HG03439 (cell line): ENCODE results near the gene TBC1D1.

ENCODE experiments used
- ATAC-seq: cut with Tn5 transposase; IDR thresholded peaks from one replicate; pipeline ENCODE4 v1.9.1; 2021; ENCODE audit warnings: mild to moderate bottlenecking, moderate library complexity; ENCODE audit not compliant: unreplicated experiment

TBC1D1 gene

DNA sequence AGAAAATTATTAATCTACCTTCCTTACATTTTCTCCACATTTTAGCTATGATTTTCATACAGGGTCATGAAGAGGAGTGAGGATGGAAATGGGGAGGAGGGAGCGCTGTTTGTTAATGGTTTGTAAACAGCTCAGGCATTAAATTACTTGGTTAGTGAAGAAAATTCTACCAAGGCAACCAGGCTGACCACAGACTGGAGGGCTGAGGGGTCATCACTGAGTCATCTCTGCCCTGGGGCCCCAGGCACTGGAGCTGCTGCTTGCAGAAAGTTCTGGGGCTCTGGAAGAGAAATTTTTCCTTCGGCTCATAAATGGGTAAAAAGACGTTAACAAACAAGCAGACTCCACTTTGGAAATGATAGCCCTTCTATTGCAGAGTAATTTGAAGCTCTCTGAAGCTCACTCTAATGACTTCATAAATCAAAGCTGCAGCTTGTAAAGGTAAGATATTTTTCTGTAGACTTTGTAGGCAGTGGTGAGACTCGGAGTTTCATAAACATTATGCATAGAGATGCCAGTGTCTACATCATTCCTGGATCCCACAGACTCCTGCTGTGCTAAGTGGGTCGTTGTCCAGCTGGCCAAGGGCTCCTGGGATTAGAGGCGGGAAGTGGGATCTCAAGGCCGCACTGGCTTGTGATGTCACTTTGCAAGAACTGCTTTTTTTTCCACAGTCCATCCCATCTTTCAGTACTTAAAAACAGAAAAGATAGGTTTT lies 228.9 kb downstream of the TBC1D1 start:
- ATAC-seq = no peak

DNA sequence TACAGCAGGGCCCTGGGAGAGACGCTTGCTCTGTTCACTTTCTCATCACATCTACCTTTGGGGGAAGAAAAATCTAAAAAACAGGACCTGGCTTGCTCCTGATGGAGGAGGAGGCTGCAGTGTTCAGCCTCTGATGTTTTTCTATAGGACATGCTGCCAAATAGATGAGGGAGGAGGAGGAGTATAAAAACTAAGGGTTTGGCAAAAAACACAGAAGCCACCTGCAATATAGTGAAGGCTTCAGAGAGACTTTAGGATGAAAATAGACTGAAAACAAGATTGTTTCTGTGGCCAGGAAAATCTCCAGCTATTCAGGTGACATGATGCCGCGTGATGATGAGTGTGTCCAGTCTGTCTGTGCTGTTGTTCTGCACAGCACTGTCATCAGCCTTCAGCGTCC lies 229.9 kb downstream of the TBC1D1 start:
- ATAC-seq = no peak

DNA sequence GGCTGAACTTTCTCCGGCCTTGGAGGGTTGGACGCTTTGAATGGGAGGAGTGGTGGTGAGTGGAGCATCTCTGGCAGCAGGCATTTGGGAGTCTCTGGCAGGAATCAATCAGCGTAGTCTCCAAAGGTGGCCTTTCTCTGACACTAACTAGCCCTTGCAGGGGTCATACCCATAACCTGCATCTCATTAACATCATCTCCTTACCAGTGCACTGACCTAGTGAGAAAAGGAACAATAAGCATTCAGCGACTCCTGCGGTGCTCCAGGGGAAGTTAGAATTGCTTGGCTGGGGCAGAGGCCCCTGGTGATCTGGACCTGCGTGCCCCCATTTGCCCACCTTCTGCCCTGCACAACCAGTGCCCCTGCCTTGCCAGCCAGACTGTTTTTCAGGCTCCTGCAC lies 231.2 kb downstream of the TBC1D1 start:
- no peak for ATAC-seq

- ATAC-seq = no peak
These were observed 232.7 kb downstream of the TBC1D1 start for GRCh38 chr4:38123555-38123954.

GRCh38 chr4:38124961-38125360 lies 234.1 kb downstream of the TBC1D1 start:
- ATAC-seq = no peak

DNA sequence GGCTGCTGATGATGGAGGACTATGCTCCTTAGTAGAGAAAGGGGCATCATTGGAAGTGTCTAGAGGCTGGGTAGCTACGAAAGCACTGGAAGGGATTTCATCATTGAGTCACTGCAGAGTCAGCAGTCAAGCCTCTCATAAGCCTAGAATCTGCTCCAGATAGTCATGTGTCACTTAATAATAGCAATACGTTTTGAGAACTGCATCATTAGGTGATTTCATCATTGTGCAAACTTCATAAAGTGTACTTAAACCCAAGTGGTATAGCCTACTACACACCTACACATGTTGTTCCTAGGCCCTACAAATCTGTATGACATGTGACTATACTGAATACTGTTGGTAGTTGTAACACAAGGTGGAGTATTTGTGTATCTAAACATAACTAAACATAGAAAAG lies 234.9 kb downstream of the TBC1D1 start:
- no peak for ATAC-seq

GRCh38 chr4:38128478-38129459 lies 237.9 kb downstream of the TBC1D1 start:
- ATAC-seq = peak; percentile 48

DNA sequence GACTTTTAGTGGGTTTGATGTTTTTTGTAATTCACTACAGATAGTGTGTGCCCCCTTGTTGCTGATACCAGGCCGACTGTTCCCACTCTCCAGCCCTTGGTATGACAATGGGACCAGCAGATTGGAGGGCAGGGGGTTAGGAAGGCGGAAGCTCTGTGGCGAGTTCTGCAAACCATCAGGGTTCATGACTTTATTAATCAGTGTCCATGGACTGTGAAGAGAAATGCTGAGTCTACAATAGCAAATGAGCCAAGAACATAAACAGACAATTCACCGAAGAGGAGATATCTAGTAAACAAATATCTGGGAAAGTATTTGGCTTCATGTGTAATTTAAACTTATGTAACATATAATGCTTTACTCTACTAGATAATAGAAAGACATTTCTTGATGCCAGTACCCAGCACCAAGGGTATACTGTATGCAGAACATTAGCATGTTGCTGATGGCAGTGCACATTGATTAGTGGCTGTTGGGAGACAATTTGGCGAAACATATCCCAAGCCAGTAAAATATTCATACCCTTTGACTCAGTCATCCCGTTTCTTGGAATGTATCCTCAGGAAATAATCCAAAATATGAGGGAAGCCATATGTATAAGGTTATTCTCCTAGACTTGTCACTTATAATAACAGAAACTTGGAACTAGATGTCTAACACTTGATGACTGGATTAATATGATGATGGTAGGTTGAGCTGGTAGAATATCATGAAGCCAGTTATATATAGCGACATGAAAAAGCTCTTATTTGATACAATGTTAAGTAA lies 238.8 kb downstream of the TBC1D1 start:
- no peak for ATAC-seq

GRCh38 chr4:38130884-38131283 lies 240.0 kb downstream of the TBC1D1 start:
- no peak for ATAC-seq

- peak; percentile 33 for ATAC-seq
These were observed 240.6 kb downstream of the TBC1D1 start for GRCh38 chr4:38131371-38132091.

DNA sequence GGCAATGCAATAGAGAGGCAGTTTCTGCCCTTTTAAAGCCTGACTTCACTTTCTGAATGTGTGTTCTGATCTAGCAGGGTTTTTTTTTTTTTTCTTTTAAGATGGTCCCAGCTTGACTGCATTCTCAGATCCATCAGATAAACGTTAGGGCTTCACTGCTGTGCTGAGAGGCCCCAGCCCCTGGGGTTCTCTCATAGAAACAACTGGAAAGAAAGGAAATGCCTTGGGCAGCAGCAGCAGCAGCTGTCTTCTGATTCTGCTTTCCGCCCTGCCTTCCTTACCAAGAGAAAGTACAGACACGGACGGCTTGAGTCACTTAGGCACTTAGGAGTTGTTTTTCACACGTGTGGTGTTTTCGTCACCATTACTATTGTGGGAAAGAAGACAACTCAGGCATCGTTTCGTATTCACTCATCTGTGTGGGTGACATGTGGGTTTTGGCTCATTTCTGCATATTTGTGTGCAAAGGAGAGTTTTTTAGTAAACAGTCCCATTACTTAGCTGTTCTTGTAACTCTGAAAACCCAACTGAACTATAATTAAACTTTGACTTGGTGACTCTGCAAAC lies 241.3 kb downstream of the TBC1D1 start:
- peak; percentile 70 for ATAC-seq

DNA sequence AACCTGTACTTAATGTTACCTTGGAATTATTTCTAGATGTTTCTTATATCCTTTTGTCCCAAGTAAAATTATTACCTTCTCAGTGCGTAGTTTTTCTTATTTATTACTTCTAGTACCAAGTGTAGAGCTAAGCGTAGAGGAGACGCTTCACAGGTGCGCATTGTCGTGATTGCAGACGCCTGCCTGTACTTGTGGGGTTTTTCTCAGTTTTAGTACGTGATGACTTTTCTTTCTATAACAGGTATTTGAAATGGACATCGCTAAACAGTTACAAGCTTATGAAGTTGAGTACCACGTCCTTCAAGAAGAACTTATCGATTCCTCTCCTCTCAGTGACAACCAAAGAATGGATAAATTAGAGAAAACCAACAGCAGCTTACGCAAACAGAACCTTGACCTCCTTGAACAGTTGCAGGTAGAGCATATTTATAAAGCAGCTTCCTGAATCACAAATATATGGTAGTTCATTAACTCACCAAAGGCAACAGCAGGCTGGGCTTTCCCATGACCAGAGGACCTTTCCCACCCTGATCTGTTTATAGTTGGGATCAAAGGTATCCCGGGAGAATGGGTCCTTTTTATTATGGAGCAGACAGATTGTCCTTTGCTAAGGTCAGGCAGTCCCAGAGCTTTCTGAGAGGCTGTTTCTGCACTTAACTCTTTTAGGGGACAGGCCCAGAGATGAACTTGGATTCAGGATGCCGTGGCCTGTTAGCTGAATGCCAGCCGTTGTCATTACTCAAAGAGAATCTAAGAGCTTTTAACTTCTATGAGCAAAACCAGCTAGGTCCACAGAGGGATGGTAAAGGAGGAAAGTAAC lies 242.2 kb downstream of the TBC1D1 start:
- ATAC-seq = no peak

DNA sequence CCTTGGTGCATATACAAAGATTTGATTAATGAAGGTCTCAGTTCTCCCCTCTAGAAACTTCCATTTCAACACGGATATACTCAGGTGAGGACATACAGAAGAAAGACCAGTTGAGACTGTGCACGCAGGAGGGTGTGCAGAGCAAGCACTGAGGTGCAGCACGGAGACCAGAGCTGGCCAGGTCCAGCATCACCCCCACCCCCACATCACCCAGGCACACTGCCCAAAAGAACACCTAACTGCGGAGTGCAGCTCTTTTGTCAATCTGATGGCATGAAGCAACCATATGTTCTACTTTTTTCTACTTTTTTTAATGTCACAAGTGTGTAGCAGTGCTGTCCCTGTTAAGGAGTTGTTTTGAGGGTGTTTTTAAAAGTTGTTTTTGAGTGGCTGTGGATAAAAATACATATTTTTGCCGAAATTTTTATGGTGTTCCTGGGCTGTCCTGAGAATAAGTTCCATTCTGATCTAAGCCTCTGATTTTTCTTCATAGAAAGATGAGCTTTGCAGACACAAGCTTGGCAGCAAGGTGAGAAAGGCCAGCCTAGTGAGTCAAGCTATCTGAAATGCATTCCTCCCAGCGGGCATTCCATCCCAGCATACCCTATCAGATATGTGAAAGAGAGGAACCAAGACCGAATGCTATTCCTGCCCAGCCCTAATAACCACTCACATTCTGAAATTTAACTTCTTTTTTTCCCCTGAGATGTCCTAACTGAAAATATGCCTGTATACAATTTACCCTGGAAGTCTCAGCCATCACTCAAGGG lies 243.0 kb downstream of the TBC1D1 start:
- no peak for ATAC-seq

DNA sequence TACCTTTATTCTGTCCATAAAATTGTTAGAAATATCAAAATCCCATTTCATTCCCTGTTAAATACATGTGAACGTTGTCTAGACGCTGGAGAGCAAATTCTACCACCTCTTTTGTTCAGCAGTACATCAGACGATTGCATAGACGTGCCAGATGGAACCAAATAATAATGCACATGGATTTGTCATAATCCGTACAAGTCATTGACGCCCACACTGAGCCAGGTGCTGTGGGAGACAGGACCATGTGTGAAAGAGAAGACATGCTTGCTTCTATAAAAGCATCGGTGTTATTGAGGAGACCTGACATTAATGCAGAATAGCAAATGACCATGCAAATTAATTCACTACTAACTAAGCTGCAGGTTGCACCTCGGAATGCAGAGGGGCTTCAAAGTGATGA lies 244.3 kb downstream of the TBC1D1 start:
- no peak for ATAC-seq

GRCh38 chr4:38136604-38137003 lies 245.7 kb downstream of the TBC1D1 start:
- no peak for ATAC-seq

DNA sequence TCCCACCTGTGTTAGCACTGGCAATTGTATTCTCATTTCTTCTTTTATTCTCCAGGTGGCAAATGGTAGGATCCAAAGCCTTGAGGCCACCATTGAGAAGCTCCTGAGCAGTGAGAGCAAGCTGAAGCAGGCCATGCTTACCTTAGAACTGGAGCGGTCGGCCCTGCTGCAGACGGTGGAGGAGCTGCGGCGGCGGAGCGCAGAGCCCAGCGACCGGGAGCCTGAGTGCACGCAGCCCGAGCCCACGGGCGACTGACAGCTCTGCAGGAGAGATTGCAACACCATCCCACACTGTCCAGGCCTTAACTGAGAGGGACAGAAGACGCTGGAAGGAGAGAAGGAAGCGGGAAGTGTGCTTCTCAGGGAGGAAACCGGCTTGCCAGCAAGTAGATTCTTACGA lies 246.2 kb downstream of the TBC1D1 start:
- ATAC-seq = no peak

GRCh38 chr4:38138363-38138762 lies 247.5 kb downstream of the TBC1D1 start:
- no peak for ATAC-seq

- no peak for ATAC-seq
These were observed 248.3 kb downstream of the TBC1D1 start for GRCh38 chr4:38139187-38139586.
